Measurements from ENCODE around the gene SLC16A9.

The SLC16A9 gene

DNA sequence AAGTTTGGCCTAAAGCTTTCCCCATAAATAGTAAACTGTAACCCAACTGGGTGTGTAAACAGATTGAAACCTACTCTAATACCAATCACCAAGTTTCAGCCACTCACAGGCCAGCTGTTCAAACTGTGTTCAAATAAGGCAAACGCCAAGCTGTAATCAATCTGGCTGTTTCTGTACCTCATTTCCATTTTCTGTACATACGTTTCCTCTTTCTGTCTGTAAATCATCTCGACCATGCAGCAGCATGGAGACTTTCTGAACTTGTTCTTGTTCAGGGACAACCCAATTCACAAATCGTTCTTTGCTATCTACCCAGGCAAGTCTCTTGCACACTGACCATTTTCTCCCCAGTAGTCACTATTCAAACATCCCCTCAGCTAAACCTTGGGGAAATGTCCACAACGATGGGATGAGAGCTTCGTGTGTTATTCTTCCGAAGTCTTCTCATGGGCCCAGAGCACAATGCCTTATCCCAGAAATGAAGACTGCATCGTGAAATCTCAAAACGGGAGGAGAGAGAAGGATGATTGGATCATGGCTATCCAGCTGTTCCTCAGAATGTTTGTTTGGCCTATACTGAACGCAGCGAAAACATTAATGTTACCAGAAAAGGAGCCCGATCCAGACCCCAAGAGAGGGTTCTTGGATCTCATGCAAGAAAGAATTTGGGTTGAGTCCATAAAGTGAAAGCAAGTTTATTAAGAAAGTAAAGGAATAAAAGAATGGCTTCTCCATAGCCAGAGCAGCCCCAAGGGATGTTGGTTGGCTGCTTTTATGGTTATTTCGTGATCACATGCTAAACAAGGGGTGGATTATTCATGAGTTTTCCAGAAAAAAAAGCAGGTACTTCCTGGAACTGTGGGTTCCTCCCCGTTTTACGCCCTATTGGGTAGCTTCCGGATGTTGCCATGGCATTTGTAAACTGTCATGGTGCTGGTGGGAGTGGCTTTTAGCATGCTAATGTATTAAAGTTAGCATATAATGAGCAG, 86.2 kb downstream of the SLC16A9 start:
- TF ChIP-seq, protein P1, sequence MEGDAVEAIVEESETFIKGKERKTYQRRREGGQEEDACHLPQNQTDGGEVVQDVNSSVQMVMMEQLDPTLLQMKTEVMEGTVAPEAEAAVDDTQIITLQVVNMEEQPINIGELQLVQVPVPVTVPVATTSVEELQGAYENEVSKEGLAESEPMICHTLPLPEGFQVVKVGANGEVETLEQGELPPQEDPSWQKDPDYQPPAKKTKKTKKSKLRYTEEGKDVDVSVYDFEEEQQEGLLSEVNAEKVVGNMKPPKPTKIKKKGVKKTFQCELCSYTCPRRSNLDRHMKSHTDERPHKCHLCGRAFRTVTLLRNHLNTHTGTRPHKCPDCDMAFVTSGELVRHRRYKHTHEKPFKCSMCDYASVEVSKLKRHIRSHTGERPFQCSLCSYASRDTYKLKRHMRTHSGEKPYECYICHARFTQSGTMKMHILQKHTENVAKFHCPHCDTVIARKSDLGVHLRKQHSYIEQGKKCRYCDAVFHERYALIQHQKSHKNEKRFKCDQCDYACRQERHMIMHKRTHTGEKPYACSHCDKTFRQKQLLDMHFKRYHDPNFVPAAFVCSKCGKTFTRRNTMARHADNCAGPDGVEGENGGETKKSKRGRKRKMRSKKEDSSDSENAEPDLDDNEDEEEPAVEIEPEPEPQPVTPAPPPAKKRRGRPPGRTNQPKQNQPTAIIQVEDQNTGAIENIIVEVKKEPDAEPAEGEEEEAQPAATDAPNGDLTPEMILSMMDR (IDR thresholded peaks at IDR 0.05; ENCODE audit: borderline replicate concordance, insufficient read depth, low read depth, low read length): no peak
- H3K4me3 ChIP-seq (ENCODE audit: low read depth, low read length): no peak overlapping the region

GRCh38 chr10:59622320-59623132, 87.1 kb downstream of the SLC16A9 start:
- TF ChIP-seq, protein P1 (IDR thresholded peaks at IDR 0.05; ENCODE audit: borderline replicate concordance, insufficient read depth, low read depth, low read length): peak; percentile 37; the same call in 1 of the 2 replicates

GRCh38 chr10:59621771-59622170, 87.9 kb downstream of the SLC16A9 start:
- H3K4me3 ChIP-seq (ENCODE audit: low read depth, low read length): no peak overlapping the region
- TF ChIP-seq, protein P1 (IDR thresholded peaks at IDR 0.05; ENCODE audit: borderline replicate concordance, insufficient read depth, low read depth, low read length): no peak

More at GRCh38 chr10:59622320-59623132, 87.1 kb downstream of the SLC16A9 start:
- no peak overlapping the region for H3K4me3 ChIP-seq (ENCODE audit: low read depth, low read length)

DNA sequence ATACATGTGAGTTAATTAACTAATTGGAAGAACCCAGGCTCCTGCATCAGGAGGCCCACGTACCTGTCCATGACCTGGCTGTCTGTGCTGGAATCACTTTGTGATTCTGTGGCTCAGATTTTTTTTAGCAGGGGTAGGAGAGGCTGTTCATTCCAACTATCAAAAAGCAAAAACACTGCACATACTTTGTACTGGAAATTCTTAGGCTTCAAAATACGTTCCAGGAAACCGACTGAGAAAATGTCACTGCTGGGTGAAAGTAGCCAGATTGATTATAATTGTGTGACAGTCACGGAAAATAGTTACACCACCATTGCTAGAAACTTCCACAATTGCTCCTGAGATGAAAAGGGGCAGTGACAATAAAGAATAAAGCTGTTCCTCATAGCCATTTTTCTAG, 91.0 kb downstream of the SLC16A9 start:
- TF ChIP-seq, protein P1 (IDR thresholded peaks at IDR 0.05; ENCODE audit: borderline replicate concordance, insufficient read depth, low read depth, low read length): no peak
- H3K4me3 ChIP-seq (ENCODE audit: low read depth, low read length): no peak overlapping the region

DNA sequence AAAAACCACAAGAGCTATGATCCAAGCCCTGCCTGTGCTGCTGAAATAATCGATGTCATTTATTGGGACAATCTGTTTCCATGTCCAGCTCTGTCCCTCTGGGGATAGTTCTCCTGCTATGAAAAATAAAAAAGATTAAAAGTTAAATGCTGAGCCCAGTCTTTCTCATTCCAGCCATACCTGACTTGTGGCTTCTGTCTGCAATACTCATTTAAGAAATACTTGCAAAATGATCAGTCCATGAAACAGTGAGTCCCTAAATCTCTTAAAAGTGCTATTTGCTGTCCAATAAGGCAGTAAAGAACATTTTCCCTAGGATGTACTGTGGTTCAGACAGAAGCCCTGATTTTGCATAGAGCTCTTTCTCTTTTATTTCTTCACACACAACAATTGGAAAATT, 91.7 kb downstream of the SLC16A9 start:
- no peak overlapping the region for H3K4me3 ChIP-seq (ENCODE audit: low read depth, low read length)
- TF ChIP-seq, protein P1 (IDR thresholded peaks at IDR 0.05; ENCODE audit: borderline replicate concordance, insufficient read depth, low read depth, low read length): no peak

- no peak overlapping the region for H3K4me3 ChIP-seq (ENCODE audit: low read depth, low read length)
- TF ChIP-seq, protein P1 (IDR thresholded peaks at IDR 0.05; ENCODE audit: borderline replicate concordance, insufficient read depth, low read depth, low read length): no peak
These were observed 98.6 kb downstream of the SLC16A9 start for GRCh38 chr10:59611048-59611447.
